A172 (cell line): Measurements from ENCODE around the gene PPP2R1A. TPM values are rescaled to one million over a fixed set of nuclear protein-coding genes. Genes with fewer than 3 reads are reported as not detected.
A peak's percentile ranks its signal among the peaks of the same experiment; 100 is the strongest.
"Not testable (repeated sequence)": the region's sequence is repeated elsewhere in the genome, so short reads cannot be mapped to it uniquely, and the experiment has no call there.

Experiments used
- DNase-seq: peaks from one replicate; pipeline ENCODE4 v3.0.0-alpha.2; 2015; ENCODE audit warnings: low spot score
- total RNA-seq: library from RNA; depleted of rRNA; stranded (reverse); fragments of >200 nt; shearing (Covaris generic); gene quantifications from 2 replicates; pipeline ENCODE4 v1.2.3, GENCODE V29; 2014

Gene PPP2R1A
- total RNA-seq, 1 experiment from 2014 or later, result 306 TPM

DNA sequence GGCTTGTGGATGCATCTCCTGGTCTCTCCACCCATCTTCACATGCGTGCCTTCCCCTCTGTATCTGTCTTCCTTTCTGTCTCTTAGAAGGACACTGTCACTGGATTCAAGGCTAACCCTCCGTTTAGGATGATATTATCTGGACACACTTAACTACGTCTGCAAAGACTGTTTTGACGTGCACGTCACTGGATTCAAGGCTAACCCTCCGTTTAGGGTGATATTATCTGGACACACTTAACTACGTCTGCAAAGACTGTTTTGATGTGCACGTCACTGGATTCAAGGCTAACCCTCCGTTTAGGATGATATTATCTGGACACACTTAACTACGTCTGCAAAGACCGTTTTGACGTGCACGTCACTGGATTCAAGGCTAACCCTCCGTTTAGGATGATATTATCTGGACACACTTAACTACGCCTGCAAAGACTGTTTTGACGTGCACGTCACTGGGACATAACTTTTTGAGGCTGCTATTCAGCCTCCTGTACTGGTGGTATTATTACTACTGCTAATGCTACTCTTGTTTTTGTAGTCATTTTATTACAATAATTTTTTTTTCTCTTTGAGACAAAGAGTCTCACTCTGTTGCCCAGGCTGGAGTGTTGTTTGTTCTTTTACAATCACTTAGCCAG lies 11.0 kb downstream of the PPP2R1A start:
- DNase-seq, result not testable (repeated sequence)

DNA sequence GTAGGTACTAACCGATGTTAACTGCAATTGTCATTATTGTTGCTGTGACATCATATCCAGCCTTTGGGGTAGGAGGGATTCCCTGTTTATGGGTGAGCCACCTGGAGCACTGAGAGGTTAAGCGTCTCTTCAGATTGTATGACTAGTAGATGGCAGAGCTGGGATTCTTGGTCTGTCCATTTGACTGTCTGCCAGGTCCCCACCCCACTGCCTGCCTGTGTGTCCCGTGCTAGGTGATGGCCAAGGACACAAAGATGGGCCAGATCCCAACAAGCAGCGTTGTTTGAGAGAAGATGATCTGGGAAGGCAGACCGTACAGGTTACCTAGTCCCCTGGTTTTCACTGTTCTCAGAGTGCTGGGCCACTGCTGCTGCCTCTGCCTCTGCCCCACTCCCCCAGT lies 16.6 kb downstream of the PPP2R1A start:
- no peak for DNase-seq

DNA sequence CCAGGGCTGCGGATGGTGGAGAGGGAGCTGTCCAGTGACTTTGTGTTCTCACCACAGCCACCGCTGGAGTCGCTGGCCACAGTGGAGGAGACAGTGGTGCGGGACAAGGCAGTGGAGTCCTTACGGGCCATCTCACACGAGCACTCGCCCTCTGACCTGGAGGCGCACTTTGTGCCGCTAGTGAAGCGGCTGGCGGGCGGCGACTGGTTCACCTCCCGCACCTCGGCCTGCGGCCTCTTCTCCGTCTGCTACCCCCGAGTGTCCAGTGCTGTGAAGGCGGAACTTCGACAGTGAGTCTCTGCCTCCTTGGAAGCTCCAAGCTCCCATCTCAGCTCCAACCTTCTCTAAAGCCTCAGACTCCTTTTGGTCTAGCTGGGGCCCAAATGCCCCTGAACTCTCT lies 21.4 kb downstream of the PPP2R1A start:
- DNase-seq, result no peak

- DNase-seq, result no peak
Measured at GRCh38 chr19:52211926-52212571, 22.2 kb downstream of the PPP2R1A start.

GRCh38 chr19:52212572-52213255 lies 22.9 kb downstream of the PPP2R1A start:
- DNase-seq, result no peak

DNA sequence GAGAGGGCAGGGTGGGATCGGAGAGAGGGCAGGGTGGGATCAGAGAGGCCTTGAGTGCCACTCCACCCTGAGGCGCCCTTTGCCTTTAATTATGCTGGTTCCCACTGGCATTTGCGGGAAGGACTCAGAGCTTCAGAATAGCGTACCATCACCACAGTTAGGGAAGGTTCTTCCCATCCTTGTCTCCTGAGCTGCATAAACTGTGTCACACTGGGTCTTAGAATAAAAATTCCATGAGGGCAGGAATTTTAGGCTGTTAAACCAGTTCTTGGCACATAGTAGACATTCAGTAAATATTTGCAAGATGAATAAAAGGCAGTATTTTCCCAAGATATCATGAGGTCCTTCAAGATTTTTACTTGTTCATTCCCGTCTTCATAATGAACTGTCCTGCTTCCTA lies 24.4 kb downstream of the PPP2R1A start:
- DNase-seq, result no peak

- no peak for DNase-seq
Measured at GRCh38 chr19:52216401-52216800, 26.5 kb downstream of the PPP2R1A start.

- no peak for DNase-seq
Measured at GRCh38 chr19:52217576-52217975, 27.7 kb downstream of the PPP2R1A start.

DNA sequence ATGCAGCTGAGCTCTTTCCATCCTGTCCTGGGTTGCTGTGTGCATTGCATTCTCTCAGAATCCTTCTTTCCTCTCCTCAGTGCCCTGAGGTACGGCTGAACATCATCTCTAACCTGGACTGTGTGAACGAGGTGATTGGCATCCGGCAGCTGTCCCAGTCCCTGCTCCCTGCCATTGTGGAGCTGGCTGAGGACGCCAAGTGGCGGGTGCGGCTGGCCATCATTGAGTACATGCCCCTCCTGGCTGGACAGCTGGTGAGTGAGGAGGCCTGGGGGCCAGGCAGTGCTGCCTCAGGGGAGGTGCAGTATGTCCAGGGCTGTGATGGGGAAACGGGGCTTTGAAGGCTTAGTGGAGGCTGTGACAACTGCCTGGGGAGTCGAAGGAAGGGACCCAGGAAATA lies 29.8 kb downstream of the PPP2R1A start:
- no peak for DNase-seq

- no peak for DNase-seq
Measured at GRCh38 chr19:52221031-52221430, 31.2 kb downstream of the PPP2R1A start.

- no peak for DNase-seq
Measured at GRCh38 chr19:52221831-52222375, 32.1 kb downstream of the PPP2R1A start.

DNA sequence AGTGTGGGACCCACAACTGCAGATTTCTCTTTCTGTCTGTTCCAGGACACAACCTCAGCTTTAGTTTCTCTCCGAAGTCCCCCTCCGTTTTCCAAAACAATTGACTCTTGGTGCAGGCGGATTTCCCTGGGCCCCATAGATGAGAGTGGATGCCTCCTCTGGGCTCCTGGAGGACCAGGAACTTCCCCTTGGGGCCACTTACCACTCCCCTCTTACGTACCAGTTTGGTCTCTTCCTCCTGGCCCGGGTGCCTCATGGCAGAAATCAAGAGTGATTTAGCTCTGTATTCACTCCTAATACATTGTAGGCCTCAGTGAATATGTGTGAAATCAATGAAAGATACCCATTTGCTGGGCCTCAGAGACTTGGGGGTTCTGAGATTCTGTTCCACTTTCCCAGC lies 34.4 kb downstream of the PPP2R1A start:
- DNase-seq, result no peak

DNA sequence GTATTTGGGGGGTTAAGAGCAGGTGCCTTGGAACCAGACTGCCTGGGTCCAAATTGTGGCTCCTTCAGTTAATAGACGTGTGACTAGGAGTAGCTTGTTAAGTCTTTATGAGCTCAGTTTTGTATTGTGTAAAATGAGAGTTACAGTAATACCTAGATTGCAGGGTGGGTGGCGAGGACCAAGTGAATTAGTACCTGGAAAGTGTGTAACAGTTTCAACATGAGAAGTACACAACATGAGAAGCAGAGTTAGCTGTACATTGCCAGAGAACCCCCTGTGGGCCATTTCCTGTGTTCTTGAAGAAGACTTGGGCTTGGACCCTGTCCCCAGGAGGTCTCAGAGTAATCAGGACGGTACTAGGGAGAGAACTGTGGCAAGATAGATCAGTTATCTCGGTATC lies 36.8 kb downstream of the PPP2R1A start:
- DNase-seq, result no peak

DNA sequence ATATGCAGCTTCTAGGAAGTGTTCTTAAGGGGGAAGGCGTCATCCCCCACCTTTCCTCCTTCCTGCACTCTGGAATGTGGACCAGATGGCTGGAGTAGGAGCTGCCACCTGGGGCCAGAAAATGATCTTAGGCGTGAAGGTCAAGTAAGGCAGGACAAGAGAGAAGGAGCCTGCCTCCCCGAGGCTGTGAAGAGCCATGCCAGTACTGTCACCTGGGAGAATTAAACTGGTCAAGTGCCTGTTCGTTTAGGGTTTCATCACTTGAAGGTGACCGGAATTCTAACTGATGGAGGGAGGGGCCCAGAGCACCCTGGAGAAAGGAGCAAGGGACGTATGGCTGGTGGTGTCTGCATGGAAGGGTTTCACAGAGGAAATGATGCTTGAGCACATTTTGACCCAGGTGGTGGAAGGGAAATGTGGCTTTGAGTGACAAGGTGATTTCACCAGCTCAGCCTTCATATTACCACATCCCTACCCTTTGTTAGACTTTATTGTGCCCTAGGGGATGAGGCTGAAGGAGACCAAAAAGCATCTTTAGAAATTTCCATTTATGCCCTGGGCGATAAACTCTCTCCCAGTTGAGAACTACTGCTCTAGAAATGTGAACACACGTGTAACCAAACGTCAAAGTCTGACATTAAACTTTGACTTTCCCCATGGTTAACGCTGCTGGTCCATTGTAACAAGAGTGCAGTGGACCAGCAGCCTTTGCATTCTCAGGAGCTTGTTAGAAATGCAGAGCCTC lies 37.5 kb downstream of the PPP2R1A start:
- no peak for DNase-seq

GRCh38 chr19:52227980-52228379 lies 38.1 kb downstream of the PPP2R1A start:
- DNase-seq, result no peak

- no peak for DNase-seq
Measured at GRCh38 chr19:52229524-52229923, 39.7 kb downstream of the PPP2R1A start.

- DNase-seq, result no peak
Measured at GRCh38 chr19:52230685-52231084, 40.8 kb downstream of the PPP2R1A start.

GRCh38 chr19:52231154-52231910 lies 41.5 kb downstream of the PPP2R1A start:
- DNase-seq, result peak; percentile 26

GRCh38 chr19:52234406-52234805 lies 44.6 kb downstream of the PPP2R1A start:
- DNase-seq, result no peak

GRCh38 chr19:52237197-52237596 lies 47.3 kb downstream of the PPP2R1A start:
- no peak for DNase-seq

DNA sequence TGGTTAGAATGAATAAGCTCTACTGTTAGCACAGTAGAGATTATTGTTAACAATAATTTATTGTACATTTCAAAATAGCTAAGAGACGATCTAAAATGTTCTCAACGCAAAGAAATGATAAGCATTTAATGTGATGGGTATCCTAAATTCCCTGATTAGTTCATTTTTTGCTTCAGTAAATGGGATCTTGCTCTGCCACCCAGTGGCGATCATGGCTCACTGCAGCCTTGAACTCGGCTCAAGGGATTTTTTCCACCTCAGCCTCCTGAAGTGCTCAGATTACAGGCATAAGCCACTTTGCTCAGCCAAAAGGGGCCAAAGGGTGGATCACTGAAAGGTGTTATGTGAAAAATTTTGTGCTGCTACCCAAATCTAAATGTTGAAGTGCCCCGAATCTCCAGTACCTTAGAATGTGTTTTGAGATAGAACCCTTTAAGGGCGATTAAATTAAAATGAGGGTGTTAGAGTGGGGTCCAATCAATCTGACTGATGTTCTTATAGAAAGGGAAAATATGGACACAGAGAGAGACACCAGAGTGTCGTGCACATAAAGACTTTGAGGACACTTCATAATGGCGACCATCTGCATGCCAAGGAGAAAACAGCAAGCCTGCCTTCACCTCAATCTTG lies 48.0 kb downstream of the PPP2R1A start:
- DNase-seq, result peak; percentile 52
